GF-D8 (cell line): ENCODE measurements around the gene VTN.
A peak's percentile ranks its signal among the peaks of the same experiment; 100 is the strongest.
"Not testable (repeated sequence)": the region's sequence is repeated elsewhere in the genome, so short reads cannot be mapped to it uniquely, and the experiment has no call there.

Source experiments
- DNase-seq: peaks from one replicate; lab custom pipeline; 2025; lab: John Stamatoyannopoulos, UW

VTN gene

GRCh38 chr17:28342313-28342712 lies 27.8 kb downstream of the VTN start:
- DNase-seq: no peak

GRCh38 chr17:28341516-28341915 lies 28.6 kb downstream of the VTN start:
- no peak for DNase-seq

GRCh38 chr17:28340374-28340773 lies 29.7 kb downstream of the VTN start:
- no peak for DNase-seq

- no peak for DNase-seq
These were observed 30.7 kb downstream of the VTN start for GRCh38 chr17:28339431-28339830.

- DNase-seq: not testable (repeated sequence)
These were observed 31.3 kb downstream of the VTN start for GRCh38 chr17:28338769-28339212.

- no peak for DNase-seq
These were observed 31.9 kb downstream of the VTN start for GRCh38 chr17:28338056-28338768.

- no peak for DNase-seq
These were observed 33.9 kb downstream of the VTN start for GRCh38 chr17:28335959-28336871.

- DNase-seq: peak; percentile 90
These were observed 34.7 kb downstream of the VTN start, which contains the start of the genes IFT20 and TNFAIP1 for GRCh38 chr17:28335201-28335958. Gene IFT20 (minus strand): TSS chr17:28335472. CDS start chr17:28331985, 3,487 bp downstream. Gene TNFAIP1 (plus strand): TSS chr17:28335761. CDS start chr17:28339522, 3,761 bp downstream.

GRCh38 chr17:28334666-28335200 lies 35.4 kb downstream of the VTN start:
- DNase-seq: no peak

GRCh38 chr17:28334171-28334570 lies 35.9 kb downstream of the VTN start:
- DNase-seq: peak; percentile 17

- DNase-seq: no peak
These were observed 36.9 kb downstream of the VTN start for GRCh38 chr17:28333083-28333746.

- no peak for DNase-seq
These were observed 38.2 kb downstream of the VTN start for GRCh38 chr17:28331891-28332420.

GRCh38 chr17:28330671-28331070 lies 39.4 kb downstream of the VTN start:
- no peak for DNase-seq

GRCh38 chr17:28328325-28328724 lies 41.8 kb downstream of the VTN start:
- DNase-seq: no peak

GRCh38 chr17:28327709-28328108 lies 42.4 kb downstream of the VTN start:
- DNase-seq: no peak

- DNase-seq: no peak
These were observed 43.0 kb downstream of the VTN start for GRCh38 chr17:28327031-28327607.

- no peak for DNase-seq
These were observed 44.0 kb downstream of the VTN start for GRCh38 chr17:28326114-28326513.

- DNase-seq: no peak
These were observed 44.9 kb downstream of the VTN start for GRCh38 chr17:28325211-28325610.

- no peak for DNase-seq
These were observed 45.3 kb downstream of the VTN start for GRCh38 chr17:28324781-28325180.

- DNase-seq: no peak
These were observed 45.8 kb downstream of the VTN start for GRCh38 chr17:28324267-28324745.
